GM12878 (cell line): ENCODE data around the gene RGS6. TPM values are rescaled to one million over a fixed set of nuclear protein-coding genes. Genes with fewer than 3 reads are reported as not detected.

Source experiments
- ATF7 ChIP-seq: fragments of 450-650 bp; IDR thresholded peaks from 2 replicates; pipeline ENCODE4 v1.6.1; 2016; ENCODE audit warnings: low read depth, mild to moderate bottlenecking
- CBFB ChIP-seq: IDR thresholded peaks from 2 replicates; pipeline ENCODE4 v1.6.1; 2016; ENCODE audit warnings: antibody characterized with exemption, low read depth
- CEBPB ChIP-seq, 2 experiments: fragments of 150-350 bp in 1 of 2; IDR thresholded peaks; 2 replicates each; pipeline ENCODE4 v1.6.1; 2012 to 2014; ENCODE audit warnings: low read depth in 2 of 2, low read length in 2 of 2, borderline replicate concordance in 1 of 2, inconsistent platforms in 1 of 2
- EGR1 ChIP-seq, 2 experiments: IDR thresholded peaks; 1 replicate in 1 of 2; 2 replicates in 1 of 2; pipeline ENCODE4 v1.6.1; 2011 to 2012; ENCODE audit warnings: low read depth in 2 of 2, low read length in 2 of 2, borderline replicate concordance in 1 of 2, mild to moderate bottlenecking in 1 of 2, moderate library complexity in 1 of 2
- NRF1 ChIP-seq: conservative IDR thresholded peaks from 2 replicates; pipeline ENCODE4 v1.6.1; 2011; ENCODE audit warnings: mild to moderate bottlenecking, low read depth, low read length, improper control_type of control experiment
- POLR2AphosphoS5 ChIP-seq: IDR thresholded peaks from 2 replicates; pipeline ENCODE4 v1.6.1; 2011; ENCODE audit warnings: mild to moderate bottlenecking, low read length, inconsistent platforms
- RBBP5 ChIP-seq: fragments of 200-600 bp; sonication (generic); conservative IDR thresholded peaks from 2 replicates; pipeline ENCODE4 v1.6.1; 2016
- SMAD1 ChIP-seq: fragments of 450-650 bp; IDR thresholded peaks from 2 replicates; pipeline ENCODE4 v1.6.1; 2018; ENCODE audit warnings: mild to moderate bottlenecking, low read depth; ENCODE audit not compliant: partially characterized antibody
- SMAD5 ChIP-seq: IDR thresholded peaks from 2 replicates; pipeline ENCODE4 v1.6.1; 2016; ENCODE audit warnings: antibody characterized with exemption, low read depth
- SMARCA5 ChIP-seq: fragments of 450-650 bp; IDR thresholded peaks from 2 replicates; pipeline ENCODE4 v1.6.1; 2017; ENCODE audit warnings: mild to moderate bottlenecking
- SRF ChIP-seq, 2 experiments: IDR thresholded peaks; 2 replicates each; pipeline ENCODE4 v1.6.1; 2011; ENCODE audit warnings: low read depth in 2 of 2, low read length in 2 of 2, mild to moderate bottlenecking in 1 of 2, moderate library complexity in 1 of 2
- SUPT20H ChIP-seq: IDR thresholded peaks from 2 replicates; pipeline ENCODE4 v1.6.1; 2011; ENCODE audit warnings: low read depth, mild to moderate bottlenecking, low read length, moderate library complexity, borderline replicate concordance; ENCODE audit not compliant: control insufficient read depth
- WRNIP1 ChIP-seq: IDR thresholded peaks from 2 replicates; pipeline ENCODE4 v1.6.1; 2011; ENCODE audit warnings: low read depth, low read length, improper control_type of control experiment, borderline replicate concordance
- YY1 ChIP-seq: IDR thresholded peaks from 2 replicates; pipeline ENCODE4 v1.6.1; 2011; ENCODE audit warnings: low read depth, mild to moderate bottlenecking, low read length
- ZNF207 ChIP-seq: fragments of 450-650 bp; IDR thresholded peaks from 2 replicates; pipeline ENCODE4 v1.6.1; 2014; ENCODE audit warnings: antibody characterized with exemption, mild to moderate bottlenecking, borderline replicate concordance
- ZNF622 ChIP-seq: fragments of 450-650 bp; IDR thresholded peaks from 2 replicates; pipeline ENCODE4 v1.6.1; 2017; ENCODE audit warnings: mild to moderate bottlenecking, inconsistent platforms
- polyA plus RNA-seq, 11 experiments: library from polyadenylated mRNA; depleted of rRNA in 4 of 11; unstranded in 6 of 11; stranded (reverse) in 5 of 11; fragments of >200 nt; fragmentation: Nextera tagmentation in 4 of 11; fragmentation: Illumina TruSeq in 1 of 11; extraction: Ambion mirVana in 4 of 11; extraction: Trizol in 1 of 11; gene quantifications; 1 replicate in 1 of 11; 2 replicates in 10 of 11; pipeline versions ENCODE4 v1.2.1 to v1.2.3, GENCODE V29; 2011 to 2016; ENCODE audit warnings: inconsistent platforms in 2 of 11, missing spikeins in 2 of 11, low read depth in 1 of 11
- total RNA-seq, 4 experiments: library from RNA; depleted of rRNA in 3 of 4; stranded (reverse); fragments of >200 nt in 3 of 4; fragmentation: Illumina TruSeq in 1 of 4; extraction: Trizol in 1 of 4; gene quantifications; 2 replicates each; pipeline versions ENCODE4 v1.2.1 to v1.2.3, GENCODE V29; 2013 to 2021
- TF ChIP-seq, protein P1 (sequence below): IDR thresholded peaks from 2 replicates; pipeline ENCODE4 v1.6.1; 2011; ENCODE audit warnings: mild to moderate bottlenecking, low read depth, low read length, moderate library complexity; ENCODE audit not compliant: insufficient replicate concordance
- TF ChIP-seq, protein P2 (sequence below): IDR thresholded peaks from 2 replicates; pipeline ENCODE4 v1.6.1; 2012; ENCODE audit warnings: improper control_type of control experiment, low read depth, low read length; ENCODE audit not compliant: insufficient replicate concordance

The RGS6 gene
- total and polyA plus RNA-seq, 10 of the 15 experiments (the other 5 are each of a cell fraction or from before 2014, with no cell fraction given) = 3.9 to 18.1 (median 12.4) TPM

GRCh38 chr14:72164420-72165228, 232.4 kb downstream of the RGS6 start (continued):
- no peak for TF ChIP-seq ZNF207
- TF ChIP-seq POLR2AphosphoS5 = no peak
- no peak for TF ChIP-seq NRF1
- no peak for TF ChIP-seq SRF (IDR thresholded peaks at IDR 0.05; ENCODE audit: low read depth in 2 of 2, low read length in 2 of 2)
- TF ChIP-seq, protein P1, sequence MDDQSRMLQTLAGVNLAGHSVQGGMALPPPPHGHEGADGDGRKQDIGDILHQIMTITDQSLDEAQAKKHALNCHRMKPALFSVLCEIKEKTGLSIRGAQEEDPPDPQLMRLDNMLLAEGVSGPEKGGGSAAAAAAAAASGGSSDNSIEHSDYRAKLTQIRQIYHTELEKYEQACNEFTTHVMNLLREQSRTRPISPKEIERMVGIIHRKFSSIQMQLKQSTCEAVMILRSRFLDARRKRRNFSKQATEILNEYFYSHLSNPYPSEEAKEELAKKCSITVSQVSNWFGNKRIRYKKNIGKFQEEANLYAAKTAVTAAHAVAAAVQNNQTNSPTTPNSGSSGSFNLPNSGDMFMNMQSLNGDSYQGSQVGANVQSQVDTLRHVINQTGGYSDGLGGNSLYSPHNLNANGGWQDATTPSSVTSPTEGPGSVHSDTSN = no peak
- no peak; a peak in 1 of 3 replicates for TF ChIP-seq EGR1 (IDR thresholded peaks at IDR 0.05; ENCODE audit: borderline replicate concordance in 1 of 2, low read depth in 2 of 2, low read length in 2 of 2)
- TF ChIP-seq YY1 = no peak
- TF ChIP-seq SMAD1 = no peak
- peak; percentile 36; the same call in 1 of the 2 replicates for TF ChIP-seq CBFB
- no peak for TF ChIP-seq SMARCA5
- TF ChIP-seq ATF7 = peak; percentile 45
- no peak for TF ChIP-seq WRNIP1
- TF ChIP-seq CEBPB (IDR thresholded peaks at IDR 0.05; ENCODE audit: borderline replicate concordance in 1 of 2, low read depth in 2 of 2, low read length in 2 of 2) = no peak
- no peak for TF ChIP-seq ZNF622
- no peak for TF ChIP-seq SUPT20H
- TF ChIP-seq, protein P2, sequence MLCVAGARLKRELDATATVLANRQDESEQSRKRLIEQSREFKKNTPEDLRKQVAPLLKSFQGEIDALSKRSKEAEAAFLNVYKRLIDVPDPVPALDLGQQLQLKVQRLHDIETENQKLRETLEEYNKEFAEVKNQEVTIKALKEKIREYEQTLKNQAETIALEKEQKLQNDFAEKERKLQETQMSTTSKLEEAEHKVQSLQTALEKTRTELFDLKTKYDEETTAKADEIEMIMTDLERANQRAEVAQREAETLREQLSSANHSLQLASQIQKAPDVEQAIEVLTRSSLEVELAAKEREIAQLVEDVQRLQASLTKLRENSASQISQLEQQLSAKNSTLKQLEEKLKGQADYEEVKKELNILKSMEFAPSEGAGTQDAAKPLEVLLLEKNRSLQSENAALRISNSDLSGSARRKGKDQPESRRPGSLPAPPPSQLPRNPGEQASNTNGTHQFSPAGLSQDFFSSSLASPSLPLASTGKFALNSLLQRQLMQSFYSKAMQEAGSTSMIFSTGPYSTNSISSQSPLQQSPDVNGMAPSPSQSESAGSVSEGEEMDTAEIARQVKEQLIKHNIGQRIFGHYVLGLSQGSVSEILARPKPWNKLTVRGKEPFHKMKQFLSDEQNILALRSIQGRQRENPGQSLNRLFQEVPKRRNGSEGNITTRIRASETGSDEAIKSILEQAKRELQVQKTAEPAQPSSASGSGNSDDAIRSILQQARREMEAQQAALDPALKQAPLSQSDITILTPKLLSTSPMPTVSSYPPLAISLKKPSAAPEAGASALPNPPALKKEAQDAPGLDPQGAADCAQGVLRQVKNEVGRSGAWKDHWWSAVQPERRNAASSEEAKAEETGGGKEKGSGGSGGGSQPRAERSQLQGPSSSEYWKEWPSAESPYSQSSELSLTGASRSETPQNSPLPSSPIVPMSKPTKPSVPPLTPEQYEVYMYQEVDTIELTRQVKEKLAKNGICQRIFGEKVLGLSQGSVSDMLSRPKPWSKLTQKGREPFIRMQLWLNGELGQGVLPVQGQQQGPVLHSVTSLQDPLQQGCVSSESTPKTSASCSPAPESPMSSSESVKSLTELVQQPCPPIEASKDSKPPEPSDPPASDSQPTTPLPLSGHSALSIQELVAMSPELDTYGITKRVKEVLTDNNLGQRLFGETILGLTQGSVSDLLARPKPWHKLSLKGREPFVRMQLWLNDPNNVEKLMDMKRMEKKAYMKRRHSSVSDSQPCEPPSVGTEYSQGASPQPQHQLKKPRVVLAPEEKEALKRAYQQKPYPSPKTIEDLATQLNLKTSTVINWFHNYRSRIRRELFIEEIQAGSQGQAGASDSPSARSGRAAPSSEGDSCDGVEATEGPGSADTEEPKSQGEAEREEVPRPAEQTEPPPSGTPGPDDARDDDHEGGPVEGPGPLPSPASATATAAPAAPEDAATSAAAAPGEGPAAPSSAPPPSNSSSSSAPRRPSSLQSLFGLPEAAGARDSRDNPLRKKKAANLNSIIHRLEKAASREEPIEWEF = peak; percentile 17
- TF ChIP-seq SMAD5 = no peak
- no peak for TF ChIP-seq RBBP5
- TF ChIP-seq, all 136 proteins: peak for 36
